GM12878 (cell line): Measurements from ENCODE around the gene SFTPB. TPM values are rescaled to one million over a fixed set of nuclear protein-coding genes. Genes with fewer than 3 reads are reported as not detected.

ENCODE experiments used
- ATAC-seq: fragments of 200-7000 bp; cut with Tn5 transposase; 3 replicates; pipeline ENCODE4 v1.9.1; 2020; ENCODE audit warnings: mild to moderate bottlenecking, moderate library complexity
- BruUV-seq: library from RNA; stranded (reverse); fragments of 400-500 nt; replicated peaks from 2 replicates; lab custom pipeline; 2021; lab: Mats Ljungman, UMichigan
- CTCF ChIA-PET: fragments of 300-600 bp; sonication (Branson Sonifier 250); formaldehyde crosslinking; extraction: SDS; loops from one replicate; lab custom pipeline; 2021; ENCODE audit warnings: inconsistent platforms; lab: Yijun Ruan, JAX
- POLR2A ChIA-PET: fragments of 350-600 bp; formaldehyde crosslinking; extraction: SDS; loops from one replicate; lab custom pipeline; 2021; ENCODE audit warnings: inconsistent platforms; lab: Charles Lee
- RAD21 ChIA-PET: fragments of 300-600 bp; sonication (Branson Sonifier 250); formaldehyde crosslinking; loops from one replicate; lab custom pipeline; 2023; ENCODE audit warnings: antibody characterized with exemption; ENCODE audit not compliant: unreplicated experiment; lab: Charles Lee
- SMC1A ChIA-PET: fragments of 300-600 bp; sonication (Branson Sonifier 250); formaldehyde crosslinking; loops from one replicate; lab custom pipeline; 2023; ENCODE audit not compliant: unreplicated experiment, uncharacterized antibody; lab: Charles Lee
- DNase-seq: peaks from one replicate; pipeline ENCODE4 v3.0.0-alpha.2; 2011; ENCODE audit warnings: low read depth, low spot score
- FAIRE-seq: peaks from 3 replicates; lab custom pipeline; 2011; peaks lifted over from hg19 to GRCh38; lab: Jason Lieb, UNC
- H2AFZ ChIP-seq: 2 replicates; pipeline ENCODE4 v1.6.0; 2011; ENCODE audit warnings: low read depth, low read length, control low read depth; ENCODE audit not compliant: control insufficient read depth
- H3K27ac ChIP-seq: 2 replicates; pipeline ENCODE4 v1.5.1; 2011; ENCODE audit warnings: control low read depth; ENCODE audit not compliant: control insufficient read depth, insufficient read depth
- H3K27me3 ChIP-seq, 2 experiments: replicated peaks in 1 of 2; 2 replicates each; pipeline versions ENCODE4 v1.6.0 to v1.6.1; 2011; ENCODE audit warnings: low read length in 1 of 2; ENCODE audit not compliant: control insufficient read depth in 2 of 2, insufficient read depth in 2 of 2
- H3K36me3 ChIP-seq, 2 experiments: 2 replicates each; pipeline ENCODE4 v1.5.1; 2011; ENCODE audit warnings: low read length in 1 of 2; ENCODE audit not compliant: control insufficient read depth in 2 of 2, insufficient read depth in 2 of 2
- H3K4me1 ChIP-seq: 2 replicates; pipeline ENCODE4 v1.6.1; 2011; ENCODE audit warnings: mild to moderate bottlenecking, low read length, moderate library complexity, mixed read lengths; ENCODE audit not compliant: control insufficient read depth, insufficient read depth
- H3K4me2 ChIP-seq: 2 replicates; pipeline ENCODE4 v1.6.0; 2011; ENCODE audit warnings: control low read depth; ENCODE audit not compliant: control insufficient read depth, insufficient read depth
- H3K4me3 ChIP-seq: fragments of 200-600 bp; sonication (generic); 2 replicates; pipeline ENCODE4 v1.5.1; 2016
- H3K79me2 ChIP-seq: 2 replicates; pipeline ENCODE4 v1.6.0; 2011; ENCODE audit warnings: low read length; ENCODE audit not compliant: control insufficient read depth, insufficient read depth
- H3K9ac ChIP-seq: 2 replicates; pipeline ENCODE4 v1.8.0; 2011; ENCODE audit warnings: low read length, control low read depth, mixed read lengths; ENCODE audit not compliant: control insufficient read depth, insufficient read depth
- H3K9me3 ChIP-seq: replicated peaks from 3 replicates; pipeline ENCODE4 v1.5.1; 2011; ENCODE audit warnings: mild to moderate bottlenecking, low read length; ENCODE audit not compliant: control insufficient read depth, insufficient read depth
- H4K20me1 ChIP-seq: 2 replicates; pipeline ENCODE4 v1.6.0; 2011; ENCODE audit not compliant: control insufficient read depth, insufficient read depth
- GATAD2B ChIP-seq: fragments of 450-650 bp; conservative IDR thresholded peaks from 2 replicates; pipeline ENCODE4 v1.6.1; 2017; ENCODE audit warnings: low read depth, mild to moderate bottlenecking, moderate library complexity
- IKZF2 ChIP-seq, 2 experiments: fragments of 450-650 bp; IDR thresholded peaks; 2 replicates each; pipeline ENCODE4 v1.6.1; 2017; ENCODE audit warnings: mild to moderate bottlenecking in 2 of 2, moderate library complexity in 2 of 2
- MTA2 ChIP-seq: fragments of 450-650 bp; IDR thresholded peaks from 2 replicates; pipeline ENCODE4 v1.6.1; 2016; ENCODE audit warnings: low read depth, mild to moderate bottlenecking, moderate library complexity
- NR2F1 ChIP-seq: fragments of 450-650 bp; conservative IDR thresholded peaks from 2 replicates; pipeline ENCODE4 v1.6.1; 2017; ENCODE audit warnings: mild to moderate bottlenecking
- NRF1 ChIP-seq: conservative IDR thresholded peaks from 2 replicates; pipeline ENCODE4 v1.6.1; 2011; ENCODE audit warnings: mild to moderate bottlenecking, low read depth, low read length, improper control_type of control experiment
- SUPT20H ChIP-seq: IDR thresholded peaks from 2 replicates; pipeline ENCODE4 v1.6.1; 2011; ENCODE audit warnings: low read depth, mild to moderate bottlenecking, low read length, moderate library complexity, borderline replicate concordance; ENCODE audit not compliant: control insufficient read depth
- ZBTB33 ChIP-seq: fragments of 450-650 bp; IDR thresholded peaks from 2 replicates; pipeline ENCODE4 v1.6.1; 2017; ENCODE audit warnings: mild to moderate bottlenecking
- WGBS: methylation state at CpG from one replicate; pipeline ENCODE4 v1.1.6; 2016; ENCODE audit warnings: low lambda C conversion rate; ENCODE audit not compliant: insufficient replicate concordance, insufficient coverage; ENCODE audit errors: missing lambda C conversion rate; 5-methylcytosine and 5-hydroxymethylcytosine counted together
- in situ Hi-C: fragments of 300-500 bp; cut with MboI; formaldehyde crosslinking; loops from 9 replicates; pipeline ENCODE4 v1.14.3; 2018; ENCODE audit warnings: mixed read lengths
- intact Hi-C: fragments of 100-400 bp; cut with micrococcal nuclease; formaldehyde crosslinking; loops from one replicate; pipeline ENCODE4 v1.14.2; 2022; ENCODE audit not compliant: unreplicated experiment
- polyA plus RNA-seq, 11 experiments: library from polyadenylated mRNA; depleted of rRNA in 4 of 11; unstranded in 6 of 11; stranded (reverse) in 5 of 11; fragments of >200 nt; fragmentation: Nextera tagmentation in 4 of 11; fragmentation: Illumina TruSeq in 1 of 11; extraction: Ambion mirVana in 4 of 11; extraction: Trizol in 1 of 11; gene quantifications; 1 replicate in 1 of 11; 2 replicates in 10 of 11; pipeline versions ENCODE4 v1.2.1 to v1.2.3, GENCODE V29; 2011 to 2016; ENCODE audit warnings: inconsistent platforms in 2 of 11, missing spikeins in 2 of 11, low read depth in 1 of 11
- total RNA-seq, 4 experiments: library from RNA; depleted of rRNA in 3 of 4; stranded (reverse); fragments of >200 nt in 3 of 4; fragmentation: Illumina TruSeq in 1 of 4; extraction: Trizol in 1 of 4; gene quantifications; 2 replicates each; pipeline versions ENCODE4 v1.2.1 to v1.2.3, GENCODE V29; 2013 to 2021
- TF ChIP-seq, protein P1 (sequence below): IDR thresholded peaks from 2 replicates; pipeline ENCODE4 v1.6.1; 2011; ENCODE audit warnings: borderline replicate concordance, low read depth, mild to moderate bottlenecking, moderate library complexity, low read length; ENCODE audit not compliant: insufficient read depth, poor library complexity, severe bottlenecking
- TF ChIP-seq, protein P2 (sequence below): fragments of 450-650 bp; IDR thresholded peaks from 2 replicates; pipeline ENCODE4 v1.6.1; 2017; ENCODE audit warnings: mild to moderate bottlenecking, moderate library complexity

SFTPB gene
- total and polyA plus RNA-seq, 10 of the 15 experiments (the other 5 are each of a cell fraction or from before 2014, with no cell fraction given) = 0.02 to 5.3 TPM; not detected in 8

DNA sequence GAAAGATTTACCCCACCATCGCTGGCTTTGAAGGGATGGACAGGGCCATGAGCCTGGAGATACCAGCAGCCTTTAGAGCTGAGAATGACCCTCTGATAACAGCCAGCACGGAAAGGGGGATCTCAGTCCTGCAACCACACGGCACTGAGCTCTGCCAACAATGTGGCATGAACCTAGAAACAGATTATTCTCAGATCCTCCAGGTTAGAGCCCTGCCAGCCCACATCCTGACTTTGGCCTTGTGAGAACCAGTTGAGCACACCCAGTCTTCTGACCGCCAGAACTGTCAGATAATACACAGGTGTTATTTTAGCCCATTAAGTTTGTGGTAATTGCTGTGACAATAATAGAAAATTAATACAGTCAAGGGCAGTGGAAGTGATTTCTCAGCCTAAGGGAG is 16.8 kb upstream of the SFTPB start:
- no peaks in the 10 kb centered on the region for H4K20me1 ChIP-seq

More for the DNA sequence above, 16.8 kb upstream of the SFTPB start:
- FAIRE-seq = no peak
- Histone ChIP-seq H3K9me3 (no peaks in the 10 kb centered on the region), H3K36me3 (no peaks in the 10 kb centered on the region), H3K27me3 (no peaks in the 10 kb centered on the region), H3K4me3 (no peak overlapping the region), H3K9ac (no peak overlapping the region), H3K4me1 (no peaks in the 10 kb centered on the region; the same call in 1 of the 2 replicates), H3K79me2 (no peaks in the 10 kb centered on the region), H2AFZ (0 out of 2 replicates have a peak overlapping the region, but pooled peaks have one; percentile 29), H3K27ac (no peak overlapping the region), H3K4me2 (no peak overlapping the region; the same call in 1 of the 2 replicates)
- ChIA-PET SMC1A (interaction anchor here (0.9 to 2.0 kb wide), 5 partner anchors 19 to 132 kb away, joined by 3 to 5 read pairs (median 4); no protein-coding TSS in a partner anchor), RAD21 (interaction anchor here (8.3 kb wide), 1 partner anchor 22 kb away, joined by 94 read pairs; no protein-coding TSS in a partner anchor), CTCF (interaction anchor here (1.0 to 9.3 kb wide), 3 partner anchors 22 to 397 kb away, joined by 3 to 194 read pairs (median 10); no protein-coding TSS in a partner anchor), POLR2A (no interaction called here)
- peak; percentile 61 for DNase-seq
- in situ Hi-C loops = no loop called here
- intact Hi-C loops = no loop called here
- TF ChIP-seq NRF1 = no peak
- TF ChIP-seq IKZF2 (IDR thresholded peaks at IDR 0.05) = 0 out of 4 replicates have a peak, but pooled peaks of 1 of the 2 experiments have one; percentile 36
- no peak for TF ChIP-seq SUPT20H
- TF ChIP-seq, protein P1, sequence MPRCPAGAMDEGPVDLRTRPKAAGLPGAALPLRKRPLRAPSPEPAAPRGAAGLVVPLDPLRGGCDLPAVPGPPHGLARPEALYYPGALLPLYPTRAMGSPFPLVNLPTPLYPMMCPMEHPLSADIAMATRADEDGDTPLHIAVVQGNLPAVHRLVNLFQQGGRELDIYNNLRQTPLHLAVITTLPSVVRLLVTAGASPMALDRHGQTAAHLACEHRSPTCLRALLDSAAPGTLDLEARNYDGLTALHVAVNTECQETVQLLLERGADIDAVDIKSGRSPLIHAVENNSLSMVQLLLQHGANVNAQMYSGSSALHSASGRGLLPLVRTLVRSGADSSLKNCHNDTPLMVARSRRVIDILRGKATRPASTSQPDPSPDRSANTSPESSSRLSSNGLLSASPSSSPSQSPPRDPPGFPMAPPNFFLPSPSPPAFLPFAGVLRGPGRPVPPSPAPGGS = no peak
- 0 out of 2 replicates have a peak, but pooled peaks have one; percentile 29 for TF ChIP-seq NR2F1
- TF ChIP-seq GATAD2B = peak; percentile 39; the same call in 1 of the 2 replicates
- peak; percentile 38; the same call in 1 of the 2 replicates for TF ChIP-seq MTA2
- TF ChIP-seq, protein P2, sequence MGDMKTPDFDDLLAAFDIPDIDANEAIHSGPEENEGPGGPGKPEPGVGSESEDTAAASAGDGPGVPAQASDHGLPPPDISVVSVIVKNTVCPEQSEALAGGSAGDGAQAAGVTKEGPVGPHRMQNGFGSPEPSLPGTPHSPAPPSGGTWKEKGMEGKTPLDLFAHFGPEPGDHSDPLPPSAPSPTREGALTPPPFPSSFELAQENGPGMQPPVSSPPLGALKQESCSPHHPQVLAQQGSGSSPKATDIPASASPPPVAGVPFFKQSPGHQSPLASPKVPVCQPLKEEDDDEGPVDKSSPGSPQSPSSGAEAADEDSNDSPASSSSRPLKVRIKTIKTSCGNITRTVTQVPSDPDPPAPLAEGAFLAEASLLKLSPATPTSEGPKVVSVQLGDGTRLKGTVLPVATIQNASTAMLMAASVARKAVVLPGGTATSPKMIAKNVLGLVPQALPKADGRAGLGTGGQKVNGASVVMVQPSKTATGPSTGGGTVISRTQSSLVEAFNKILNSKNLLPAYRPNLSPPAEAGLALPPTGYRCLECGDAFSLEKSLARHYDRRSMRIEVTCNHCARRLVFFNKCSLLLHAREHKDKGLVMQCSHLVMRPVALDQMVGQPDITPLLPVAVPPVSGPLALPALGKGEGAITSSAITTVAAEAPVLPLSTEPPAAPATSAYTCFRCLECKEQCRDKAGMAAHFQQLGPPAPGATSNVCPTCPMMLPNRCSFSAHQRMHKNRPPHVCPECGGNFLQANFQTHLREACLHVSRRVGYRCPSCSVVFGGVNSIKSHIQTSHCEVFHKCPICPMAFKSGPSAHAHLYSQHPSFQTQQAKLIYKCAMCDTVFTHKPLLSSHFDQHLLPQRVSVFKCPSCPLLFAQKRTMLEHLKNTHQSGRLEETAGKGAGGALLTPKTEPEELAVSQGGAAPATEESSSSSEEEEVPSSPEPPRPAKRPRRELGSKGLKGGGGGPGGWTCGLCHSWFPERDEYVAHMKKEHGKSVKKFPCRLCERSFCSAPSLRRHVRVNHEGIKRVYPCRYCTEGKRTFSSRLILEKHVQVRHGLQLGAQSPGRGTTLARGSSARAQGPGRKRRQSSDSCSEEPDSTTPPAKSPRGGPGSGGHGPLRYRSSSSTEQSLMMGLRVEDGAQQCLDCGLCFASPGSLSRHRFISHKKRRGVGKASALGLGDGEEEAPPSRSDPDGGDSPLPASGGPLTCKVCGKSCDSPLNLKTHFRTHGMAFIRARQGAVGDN = peak; percentile 51; the same call in 1 of the 2 replicates
- no peak for TF ChIP-seq ZBTB33
- peak; percentile 91 for ATAC-seq
- no TSS peak for BruUV-seq
- 34% methylated on average over 4 of the region's 4 CpGs for WGBS
